ENCODE results near the gene TCF25.

Gene TCF25

GRCh38 chr16:89884041-89884421 lies 10.6 kb downstream of the TCF25 start:
- TF ChIP-seq CTCF (IDR thresholded peaks at IDR 0.05; ENCODE audit: insufficient read depth, low read depth, low read length, missing control alignments), result no peak
- DNase-seq (ENCODE audit: low read depth), result no peak
- no peak overlapping the region for H3K4me3 ChIP-seq (ENCODE audit: low read depth, low read length)

- no peak for DNase-seq (ENCODE audit: low read depth)
- no peak for TF ChIP-seq CTCF (IDR thresholded peaks at IDR 0.05; ENCODE audit: insufficient read depth, low read depth, low read length, missing control alignments)
- no peak overlapping the region for H3K4me3 ChIP-seq (ENCODE audit: low read depth, low read length)
Observed at GRCh38 chr16:89887243-89887642, 13.9 kb downstream of the TCF25 start.

GRCh38 chr16:89890200-89890599 lies 16.8 kb downstream of the TCF25 start:
- TF ChIP-seq CTCF (IDR thresholded peaks at IDR 0.05; ENCODE audit: insufficient read depth, low read depth, low read length, missing control alignments), result no peak
- no peak overlapping the region for H3K4me3 ChIP-seq (ENCODE audit: low read depth, low read length)

GRCh38 chr16:89890886-89891657 lies 17.7 kb downstream of the TCF25 start:
- no peak overlapping the region for H3K4me3 ChIP-seq (ENCODE audit: low read depth, low read length)
- no peak for TF ChIP-seq CTCF (IDR thresholded peaks at IDR 0.05; ENCODE audit: insufficient read depth, low read depth, low read length, missing control alignments)
- no peak for DNase-seq (ENCODE audit: low read depth)

More at GRCh38 chr16:89890200-89890599, 16.8 kb downstream of the TCF25 start:
- no peak for DNase-seq (ENCODE audit: low read depth)

- no peak for DNase-seq (ENCODE audit: low read depth)
- no peak overlapping the region for H3K4me3 ChIP-seq (ENCODE audit: low read depth, low read length)
Observed at GRCh38 chr16:89892055-89892630, 18.8 kb downstream of the TCF25 start.

GRCh38 chr16:89892635-89893034 lies 19.2 kb downstream of the TCF25 start:
- H3K4me3 ChIP-seq (ENCODE audit: low read depth, low read length), result no peak overlapping the region
- no peak for TF ChIP-seq CTCF (IDR thresholded peaks at IDR 0.05; ENCODE audit: insufficient read depth, low read depth, low read length, missing control alignments)
- DNase-seq (ENCODE audit: low read depth), result no peak

More at GRCh38 chr16:89892055-89892630, 18.8 kb downstream of the TCF25 start:
- TF ChIP-seq CTCF (IDR thresholded peaks at IDR 0.05; ENCODE audit: insufficient read depth, low read depth, low read length, missing control alignments), result no peak
